Mesothelial cell of epicardium (in vitro differentiated cells): ENCODE data around the gene OLR1. TPM values are rescaled to one million over a fixed set of nuclear protein-coding genes. Genes with fewer than 3 reads are reported as not detected.

Source experiments
- DNase-seq, 2 experiments: peaks; one replicate each; pipeline ENCODE4 v3.0.0; 2021; ENCODE audit warnings: low spot score in 2 of 2; ENCODE audit not compliant: unreplicated experiment in 2 of 2
- H3K27ac Mint-ChIP-seq: 2 replicates; pipeline ENCODE4 v1.8.0; 2021; ENCODE audit warnings: mixed read lengths
- H3K27me3 Mint-ChIP-seq: 2 replicates; pipeline ENCODE4 v1.8.0; 2021; ENCODE audit warnings: low read depth, mixed read lengths
- H3K36me3 Mint-ChIP-seq: 2 replicates; pipeline ENCODE4 v1.8.0; 2021; ENCODE audit warnings: mixed read lengths
- H3K4me1 Mint-ChIP-seq: 2 replicates; pipeline ENCODE4 v1.8.0; 2021; ENCODE audit warnings: mixed read lengths
- H3K4me3 Mint-ChIP-seq: 2 replicates; pipeline ENCODE4 v1.8.0; 2021; ENCODE audit warnings: mild to moderate bottlenecking, moderate library complexity, mixed read lengths
- H3K9me3 Mint-ChIP-seq: 2 replicates; pipeline ENCODE4 v1.8.0; 2021; ENCODE audit warnings: mixed read lengths
- CTCF ChIP-seq: fragments of 200-600 bp; sonication (generic); IDR thresholded peaks from one replicate; pipeline ENCODE4 v1.5.0; 2021; ENCODE audit warnings: antibody characterized with exemption; ENCODE audit not compliant: unreplicated experiment
- total RNA-seq: library from RNA; stranded (reverse); gene quantifications from 3 replicates; pipeline ENCODE4 v1.2.1, GENCODE V29; 2021

The OLR1 gene
- total RNA-seq, 1 donor from 2014 or later = 1.7 TPM

- peaks cover 29% of the 10 kb centered on the region for H3K4me1 Mint-ChIP-seq
- H3K27ac Mint-ChIP-seq = no peak overlapping the region
- no peak for DNase-seq
- H3K9me3 Mint-ChIP-seq = peaks cover 4% of the 10 kb centered on the region
- H3K27me3 Mint-ChIP-seq = no peaks in the 10 kb centered on the region
- no peaks in the 10 kb centered on the region for H3K36me3 Mint-ChIP-seq
- no peak for TF ChIP-seq CTCF
- H3K4me3 Mint-ChIP-seq = no peak overlapping the region
Measured at GRCh38 chr12:10155966-10156365, 16.0 kb downstream of the OLR1 start.

- H3K4me1 Mint-ChIP-seq = peaks cover 13% of the 10 kb centered on the region
- no peak for DNase-seq
- no peaks in the 10 kb centered on the region for H3K27me3 Mint-ChIP-seq
- H3K9me3 Mint-ChIP-seq = peaks cover 7% of the 10 kb centered on the region
- TF ChIP-seq CTCF = no peak
- H3K4me3 Mint-ChIP-seq = peak overlapping the region; percentile 87
- peak overlapping the region; percentile 93 for H3K27ac Mint-ChIP-seq
- H3K36me3 Mint-ChIP-seq = no peaks in the 10 kb centered on the region
Measured at GRCh38 chr12:10154145-10154496, 17.8 kb downstream of the OLR1 start.

DNA sequence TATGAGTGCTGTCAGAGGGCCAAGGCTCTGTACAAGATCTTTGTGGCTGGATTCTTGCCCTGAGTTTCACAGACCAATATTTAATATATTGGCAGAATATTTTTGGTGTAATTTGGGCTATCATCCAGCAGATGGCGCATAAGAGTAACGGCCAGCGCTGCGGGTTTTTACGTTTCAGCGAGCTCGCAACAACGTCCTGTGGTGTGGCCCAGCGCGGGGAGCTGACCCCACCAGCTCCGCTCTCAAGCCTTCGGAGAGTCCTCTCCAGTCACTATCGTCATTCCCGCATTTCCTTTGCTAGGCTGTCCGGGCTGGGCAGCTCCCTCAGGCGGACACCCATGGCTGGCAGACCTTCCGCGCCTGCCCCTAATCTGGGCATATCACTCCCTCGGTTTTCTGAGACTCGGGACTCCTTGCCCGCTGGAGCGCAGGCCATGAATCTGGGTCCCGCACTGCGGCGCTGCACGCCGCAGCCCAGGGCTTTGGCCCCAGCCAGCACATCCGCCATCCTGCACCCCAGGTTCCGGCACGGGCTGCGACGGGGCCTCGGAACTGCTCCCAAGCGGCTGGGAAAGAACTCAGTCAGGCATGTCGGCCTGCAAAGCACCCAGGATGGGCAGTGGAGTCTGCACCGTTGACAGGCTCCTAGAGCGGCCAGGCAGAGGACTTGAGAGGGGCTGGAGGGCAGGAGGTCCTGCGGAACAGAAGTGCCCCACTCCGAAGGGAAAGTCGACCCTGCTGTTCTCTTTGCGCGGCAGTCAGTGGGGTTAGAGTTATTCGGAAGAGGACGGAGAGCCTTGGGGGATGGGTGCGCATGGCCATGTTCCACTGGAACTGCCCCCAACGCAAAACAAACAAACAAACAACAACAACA lies 18.4 kb downstream of the OLR1 start:
- H3K36me3 Mint-ChIP-seq = no peaks in the 10 kb centered on the region
- TF ChIP-seq CTCF = peak; percentile 98
- no peaks in the 10 kb centered on the region for H3K27me3 Mint-ChIP-seq
- H3K9me3 Mint-ChIP-seq = peaks cover 10% of the 10 kb centered on the region
- peaks cover 10% of the 10 kb centered on the region for H3K4me1 Mint-ChIP-seq
- peak overlapping the region; percentile 87 for H3K4me3 Mint-ChIP-seq
- peak overlapping the region; percentile 93 for H3K27ac Mint-ChIP-seq
- DNase-seq = peak; percentile 41 to 78

- H3K27ac Mint-ChIP-seq = no peak overlapping the region
- TF ChIP-seq CTCF = no peak
- H3K9me3 Mint-ChIP-seq = peaks cover 13% of the 10 kb centered on the region
Measured at GRCh38 chr12:10151621-10152020, 20.3 kb downstream of the OLR1 start.

GRCh38 chr12:10147714-10148403 lies 24.1 kb downstream of the OLR1 start:
- Mint-ChIP-seq H3K27me3 (no peaks in the 10 kb centered on the region), H3K9me3 (peaks cover 13% of the 10 kb centered on the region), H3K36me3 (no peaks in the 10 kb centered on the region), H3K4me1 (peaks cover under 1% of the 10 kb centered on the region), H3K27ac (no peak overlapping the region), H3K4me3 (no peak overlapping the region)
- DNase-seq = no peak
- no peak for TF ChIP-seq CTCF

More at GRCh38 chr12:10151621-10152020, 20.3 kb downstream of the OLR1 start:
- no peaks in the 10 kb centered on the region for H3K27me3 Mint-ChIP-seq
- peaks cover 10% of the 10 kb centered on the region for H3K4me1 Mint-ChIP-seq
- H3K4me3 Mint-ChIP-seq = no peak overlapping the region
- no peak for DNase-seq
- no peaks in the 10 kb centered on the region for H3K36me3 Mint-ChIP-seq
